Raji (cell line): ENCODE data around the gene ZDHHC24.

ENCODE experiments used
- POLR2A ChIP-seq: IDR thresholded peaks from 2 replicates; pipeline ENCODE4 v1.6.1; 2011; ENCODE audit warnings: low read depth, low read length, control low read depth; ENCODE audit not compliant: insufficient read depth

The ZDHHC24 gene, protein sequence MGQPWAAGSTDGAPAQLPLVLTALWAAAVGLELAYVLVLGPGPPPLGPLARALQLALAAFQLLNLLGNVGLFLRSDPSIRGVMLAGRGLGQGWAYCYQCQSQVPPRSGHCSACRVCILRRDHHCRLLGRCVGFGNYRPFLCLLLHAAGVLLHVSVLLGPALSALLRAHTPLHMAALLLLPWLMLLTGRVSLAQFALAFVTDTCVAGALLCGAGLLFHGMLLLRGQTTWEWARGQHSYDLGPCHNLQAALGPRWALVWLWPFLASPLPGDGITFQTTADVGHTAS

GRCh38 chr11:66545701-66546367 is at the start of gene ZDHHC24:
Gene ZDHHC24, minus strand, starts transcription at chr11:66546048. Its CDS starts 45 bp downstream, at chr11:66546003.
- TF ChIP-seq POLR2A = peak; percentile 53; the same call in 1 of the 2 replicates

DNA sequence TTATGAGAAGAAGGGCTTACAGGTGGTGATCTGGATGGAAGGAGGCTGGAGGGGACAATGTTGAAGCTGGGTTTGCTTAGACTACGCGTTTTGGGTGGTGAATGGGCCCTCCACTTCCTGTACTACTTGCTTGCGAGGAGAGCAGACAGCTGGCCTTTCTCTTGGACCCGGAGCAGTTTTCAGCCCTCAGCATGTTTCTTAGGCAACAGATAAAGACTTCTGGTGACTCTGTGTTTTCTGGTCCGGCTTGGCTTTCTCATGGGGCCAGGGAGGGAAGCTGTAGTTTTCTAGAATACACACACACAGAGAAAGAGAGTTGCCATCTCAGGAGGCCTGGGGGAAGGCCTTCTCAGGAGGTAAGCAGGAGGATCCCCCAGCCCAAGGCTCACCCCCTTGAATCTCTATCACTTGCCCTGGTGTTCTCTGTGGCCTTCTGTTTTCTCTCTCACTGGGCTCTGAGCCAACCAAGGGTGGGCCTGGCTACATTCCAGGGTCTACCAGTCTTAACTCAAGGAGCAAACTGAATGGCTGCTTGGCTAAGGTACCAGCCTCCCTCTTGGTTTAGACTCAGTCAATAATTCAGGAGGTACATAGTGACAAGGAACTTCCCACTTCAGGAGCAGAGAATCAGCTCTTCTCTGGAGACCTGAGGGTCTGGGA is 49.5 kb upstream of the ZDHHC24 start:
- no peak for TF ChIP-seq POLR2A

DNA sequence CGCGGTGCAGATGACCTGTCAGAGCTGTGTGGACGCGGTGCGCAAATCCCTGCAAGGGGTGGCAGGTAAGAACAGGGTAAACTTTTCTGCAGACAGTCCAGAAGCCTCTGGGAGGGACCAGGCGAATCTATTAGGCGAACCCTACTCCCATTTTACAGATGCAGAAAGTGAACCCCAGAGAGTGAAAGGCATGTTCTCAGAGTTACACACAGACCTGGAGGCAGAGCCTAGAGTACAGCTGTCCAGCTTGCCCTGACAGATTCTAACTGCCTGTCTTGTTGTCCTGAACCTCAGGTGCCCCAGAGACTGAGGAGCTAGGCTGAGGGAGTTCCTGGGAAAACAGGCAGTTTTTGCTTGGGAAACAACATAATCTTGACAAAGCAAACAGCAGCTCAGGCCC is 47.8 kb upstream of the ZDHHC24 start:
- no peak for TF ChIP-seq POLR2A

- no peak for TF ChIP-seq POLR2A
These were observed 47.4 kb upstream of the ZDHHC24 start for GRCh38 chr11:66593303-66593635.

DNA sequence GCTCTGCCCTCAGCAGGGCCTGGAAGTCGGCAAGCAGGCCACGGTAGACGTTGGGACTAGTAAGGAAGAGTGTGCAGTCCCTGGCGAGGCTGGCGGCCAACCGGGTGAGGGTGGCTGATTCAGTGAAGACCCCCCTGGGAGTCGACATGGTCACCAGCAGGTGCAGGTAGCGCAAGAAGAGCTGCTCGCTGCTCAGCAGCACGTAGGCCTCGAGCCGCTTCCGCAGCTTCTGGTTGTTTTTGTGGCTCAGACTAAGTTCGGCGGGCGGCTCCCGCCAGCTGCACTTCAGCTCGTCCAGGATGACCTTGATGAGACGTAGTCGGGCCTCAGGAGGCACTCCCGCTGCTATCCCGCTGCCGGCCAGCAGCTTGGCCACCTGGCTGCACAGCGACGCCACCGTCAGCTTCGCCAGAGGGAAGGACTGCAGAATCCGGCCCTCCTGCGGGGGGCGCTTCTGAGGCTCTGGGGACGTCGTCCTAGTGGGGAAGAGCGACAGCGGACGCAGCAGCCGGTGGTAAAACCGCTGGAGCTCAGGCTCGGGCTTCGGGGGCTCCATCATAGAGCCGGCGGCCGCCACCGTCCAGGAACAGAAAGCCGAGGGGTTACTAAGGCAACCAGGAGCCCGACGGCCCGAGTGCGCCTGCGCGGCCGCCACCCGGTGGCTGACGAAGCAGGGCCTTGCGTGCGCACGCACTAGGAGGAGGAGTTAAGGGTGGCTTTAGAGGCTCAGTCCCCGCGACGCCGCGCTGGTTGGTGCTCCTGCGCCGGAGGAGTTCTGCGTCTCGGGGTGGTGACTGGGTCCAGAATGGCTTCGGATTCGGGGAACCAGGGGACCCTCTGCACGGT is 46.8 kb upstream of the ZDHHC24 start, which contains the start of the genes CCDC87 and CCS:
TSS of gene CCDC87 (minus strand) at position 607 of the 846 bp plus-strand sequence. CDS start at position 559, 48 bp downstream.
TSS of gene CCS (plus strand) at position 729 of the 846 bp plus-strand sequence. CDS start at position 806, 77 bp downstream.
- TF ChIP-seq POLR2A = peak; percentile 99

DNA sequence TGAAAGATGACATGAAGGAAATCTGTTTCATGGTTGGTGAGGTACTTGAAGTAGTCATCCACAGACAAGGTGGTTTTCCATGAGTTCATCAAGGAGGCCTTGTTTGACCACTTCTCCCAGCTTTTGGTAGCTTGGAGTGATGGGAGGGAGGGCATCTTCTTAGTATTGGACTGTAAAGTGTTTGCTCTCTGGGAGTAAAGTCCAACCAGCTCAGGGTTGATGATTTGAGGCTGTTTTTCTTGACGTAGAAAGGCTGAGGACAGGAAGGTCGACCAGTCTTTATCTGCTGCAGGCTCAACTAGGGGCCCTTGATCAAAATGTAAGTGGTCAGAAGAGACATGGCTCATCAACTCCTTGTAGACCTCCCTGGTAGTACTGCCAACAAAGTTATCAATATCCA is 45.3 kb upstream of the ZDHHC24 start:
- no peak for TF ChIP-seq POLR2A

DNA sequence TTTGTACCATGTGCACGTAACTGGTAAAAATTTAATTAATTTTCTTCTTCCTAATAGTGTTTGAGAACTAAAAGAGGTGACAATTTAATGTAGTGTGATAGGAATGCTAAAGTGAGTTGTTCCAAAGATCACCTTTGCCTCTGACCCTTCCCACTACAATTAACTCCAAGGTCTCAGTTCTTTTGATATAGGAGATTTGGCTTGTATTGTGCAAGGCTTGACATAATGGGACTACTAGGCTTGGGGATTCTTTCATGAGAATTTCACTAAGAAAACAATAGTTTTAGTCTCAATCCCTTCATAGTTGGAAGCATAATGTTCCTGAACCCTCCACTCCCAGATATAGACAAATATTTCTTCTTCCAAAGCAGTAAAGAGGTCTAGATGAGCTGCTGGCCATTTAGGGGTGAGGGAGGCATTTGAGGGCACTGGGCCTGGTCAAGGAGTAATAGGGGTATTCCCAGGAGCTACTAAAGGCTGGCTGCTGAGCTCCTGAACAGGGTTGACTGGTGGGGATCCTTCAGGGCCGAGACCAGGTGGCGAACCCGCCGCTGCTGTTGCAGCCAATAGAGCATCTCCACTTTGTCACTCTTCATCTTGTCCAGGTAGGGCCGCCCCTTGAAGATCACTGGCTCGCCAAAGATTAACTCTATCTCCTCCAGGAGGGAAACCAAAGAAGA is 44.3 kb upstream of the ZDHHC24 start:
- no peak for TF ChIP-seq POLR2A

DNA sequence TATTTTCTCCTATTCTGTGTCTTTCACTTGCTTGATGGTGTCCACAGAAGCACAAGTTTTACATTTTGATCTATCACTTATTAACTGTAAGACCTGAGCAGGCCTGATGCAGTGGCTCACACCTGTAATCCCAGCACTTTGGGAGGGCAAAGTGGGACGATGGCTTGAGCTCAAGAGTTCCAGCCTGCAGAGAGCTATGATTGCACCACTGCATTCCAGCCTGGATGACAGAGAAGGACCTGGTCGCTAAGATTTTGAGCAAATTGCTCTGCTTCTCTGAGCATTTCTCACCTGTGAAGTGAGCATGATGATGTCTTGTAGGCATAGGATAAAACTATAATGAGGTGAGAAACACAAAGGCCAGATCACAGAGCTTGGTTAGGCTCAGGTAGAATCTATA is 40.3 kb upstream of the ZDHHC24 start:
- TF ChIP-seq POLR2A = no peak

DNA sequence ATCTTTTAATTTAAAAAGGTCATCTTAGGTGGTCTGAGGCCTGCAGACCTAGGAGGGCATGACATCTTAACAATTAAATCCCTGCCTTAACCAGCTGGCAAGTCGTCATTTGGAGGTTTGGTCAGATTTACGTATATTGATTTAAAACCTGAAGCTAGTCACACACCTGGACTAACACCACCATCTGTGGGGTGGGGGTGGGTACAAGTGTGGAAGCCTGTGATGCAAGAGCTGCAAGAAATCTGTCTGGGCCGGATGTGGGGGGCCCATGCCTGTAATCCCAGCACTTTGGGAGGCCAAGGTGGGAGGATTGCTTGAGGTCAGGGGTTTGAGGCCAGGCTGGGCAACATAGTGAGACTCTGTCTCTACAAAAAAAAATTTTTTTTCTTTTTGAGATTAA is 35.4 kb upstream of the ZDHHC24 start:
- TF ChIP-seq POLR2A = no peak

DNA sequence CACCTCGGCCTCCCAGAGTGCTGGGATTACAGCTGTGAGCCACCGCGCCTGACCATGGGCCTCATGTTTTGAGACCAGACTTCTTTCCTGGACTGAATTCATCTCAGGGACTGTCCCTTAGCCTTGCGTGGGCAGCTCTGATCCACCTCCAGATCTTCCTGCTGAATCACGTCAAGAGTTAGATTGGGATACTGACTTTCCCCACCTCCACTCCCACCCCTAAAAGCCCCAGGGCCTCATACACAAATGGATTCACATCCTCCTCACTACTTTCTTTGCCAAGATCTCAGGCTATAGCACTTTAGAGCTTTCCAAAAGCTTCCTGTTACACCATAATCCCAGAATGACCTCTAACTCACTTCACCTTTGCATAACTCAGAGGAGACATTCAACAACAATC is 35.0 kb upstream of the ZDHHC24 start:
- no peak for TF ChIP-seq POLR2A

DNA sequence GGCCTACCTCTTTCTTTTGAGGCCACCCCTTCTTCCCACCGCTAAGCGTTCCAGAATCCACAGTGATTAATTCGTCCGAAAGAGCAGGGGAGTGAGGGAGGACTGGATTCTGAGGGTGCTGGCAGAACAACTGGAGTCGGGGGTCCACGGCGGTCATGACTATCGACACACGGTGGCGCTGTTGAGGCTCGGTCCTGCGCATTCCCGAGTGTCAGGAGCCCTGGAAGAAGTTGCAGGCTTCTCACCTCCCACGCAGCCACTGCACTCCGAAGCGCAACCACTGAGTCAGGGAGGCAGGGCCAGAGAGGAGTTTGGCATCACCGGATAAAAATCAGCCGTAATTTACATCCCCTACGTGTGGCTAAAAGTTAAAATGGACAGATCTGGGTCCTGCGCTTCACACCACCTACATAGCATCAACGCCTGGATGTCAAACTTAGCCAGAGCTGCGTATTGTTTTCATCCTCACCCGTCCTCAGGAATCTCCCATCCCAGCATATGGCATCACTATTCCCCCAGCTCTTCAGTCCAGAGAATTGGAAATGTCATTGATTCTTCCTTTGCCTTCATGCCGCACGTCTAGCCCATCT is 33.3 kb upstream of the ZDHHC24 start:
- TF ChIP-seq POLR2A = no peak

- TF ChIP-seq POLR2A = no peak
These were observed 25.0 kb upstream of the ZDHHC24 start for GRCh38 chr11:66570850-66571180.

GRCh38 chr11:66570079-66570849 is 24.4 kb upstream of the ZDHHC24 start:
- TF ChIP-seq POLR2A = no peak
